OCI-LY3 (cell line): ENCODE results near the gene FAM184A.
A peak's percentile ranks its signal among the peaks of the same experiment; 100 is the strongest.

Experiments
- H2AFZ ChIP-seq: fragments of 200-600, 300-600 bp; shearing (Covaris generic); 2 replicates; pipeline ENCODE4 v1.6.0; 2014; ENCODE audit warnings: antibody characterized with exemption, low read depth, low read length
- H3K27ac ChIP-seq: fragments of 200-600, 300-600 bp; sonication (generic); 2 replicates; pipeline ENCODE4 v1.5.1; 2014; ENCODE audit warnings: mild to moderate bottlenecking, low read length, moderate library complexity, mixed read lengths
- H3K27me3 ChIP-seq: fragments of 200-600, 300-600 bp; sonication (generic); 2 replicates; pipeline ENCODE4 v1.6.1; 2014; ENCODE audit warnings: low read depth, low read length, mixed read lengths
- H3K36me3 ChIP-seq: fragments of 200-600, 300-600 bp; sonication (generic); replicated peaks from 2 replicates; pipeline ENCODE3; 2014; ENCODE audit warnings: low read depth, low read length, mixed read lengths
- H3K4me1 ChIP-seq: fragments of 300-600, 200-600 bp; sonication (generic); 2 replicates; pipeline ENCODE4 v1.6.1; 2014; ENCODE audit warnings: low read length, mixed read lengths
- H3K4me2 ChIP-seq: fragments of 200-600, 300-600 bp; sonication (generic); 2 replicates; pipeline ENCODE4 v1.6.1; 2014; ENCODE audit warnings: low read length, mixed read lengths
- H3K4me3 ChIP-seq: fragments of 300-600, 200-600 bp; sonication (generic); 2 replicates; pipeline ENCODE4 v1.5.1; 2014; ENCODE audit warnings: antibody characterized with exemption, mild to moderate bottlenecking, low read length, moderate library complexity
- H3K79me2 ChIP-seq: fragments of 300-600, 200-600 bp; shearing (Covaris generic); 2 replicates; pipeline ENCODE4 v1.6.1; 2014; ENCODE audit warnings: mild to moderate bottlenecking, low read length, mixed read lengths
- H3K9ac ChIP-seq: fragments of 300-600, 200-600 bp; shearing (Covaris generic); 2 replicates; pipeline ENCODE4 v1.6.0; 2014; ENCODE audit warnings: mild to moderate bottlenecking, low read length, moderate library complexity
- H3K9me3 ChIP-seq: fragments of 200-600, 300-600 bp; shearing (Covaris generic); 2 replicates; pipeline ENCODE4 v1.6.1; 2014; ENCODE audit warnings: low read length, mixed read lengths; ENCODE audit not compliant: insufficient read depth
- H4K20me1 ChIP-seq: fragments of 200-600, 300-600 bp; sonication (generic); 2 replicates; pipeline ENCODE4 v1.6.1; 2016; ENCODE audit warnings: low read length, mixed read lengths; ENCODE audit not compliant: insufficient read depth
- EZH2phosphoT487 ChIP-seq: fragments of 200-600 bp; shearing (Covaris generic); IDR thresholded peaks from 2 replicates; pipeline ENCODE4 v1.6.1; 2018; ENCODE audit warnings: antibody characterized with exemption, mixed run types, low read depth
- TF ChIP-seq, protein P1 (sequence below): fragments of 200-600, 300-600 bp; sonication (generic); IDR thresholded peaks from 2 replicates; pipeline ENCODE4 v1.5.1; 2014; ENCODE audit warnings: antibody characterized with exemption, low read length, low read depth

The FAM184A gene

DNA sequence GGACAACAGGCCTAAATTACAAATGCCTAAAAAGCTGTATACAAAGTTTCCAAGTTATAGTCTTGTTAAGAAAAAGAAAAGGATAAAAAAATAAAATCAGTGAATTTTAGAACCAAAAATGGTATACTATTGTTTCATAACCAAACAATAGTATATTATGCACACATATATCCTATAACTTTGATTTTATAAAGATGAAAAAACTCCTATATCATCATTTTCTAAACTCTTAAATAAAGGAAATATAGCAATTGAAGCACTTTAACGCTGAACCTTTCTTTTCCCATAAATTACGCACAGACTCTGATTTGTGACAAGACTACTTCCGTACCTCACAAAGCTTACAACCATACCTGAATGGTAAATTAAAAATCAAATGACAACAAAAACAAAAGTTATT lies 107.6 kb downstream of the FAM184A start:
- no peaks in the 10 kb centered on the region for H3K36me3 ChIP-seq
- H3K27me3 ChIP-seq: no peaks in the 10 kb centered on the region
- no peak overlapping the region for H3K9ac ChIP-seq
- H3K9me3 ChIP-seq: no peaks in the 10 kb centered on the region
- TF ChIP-seq, protein P1, sequence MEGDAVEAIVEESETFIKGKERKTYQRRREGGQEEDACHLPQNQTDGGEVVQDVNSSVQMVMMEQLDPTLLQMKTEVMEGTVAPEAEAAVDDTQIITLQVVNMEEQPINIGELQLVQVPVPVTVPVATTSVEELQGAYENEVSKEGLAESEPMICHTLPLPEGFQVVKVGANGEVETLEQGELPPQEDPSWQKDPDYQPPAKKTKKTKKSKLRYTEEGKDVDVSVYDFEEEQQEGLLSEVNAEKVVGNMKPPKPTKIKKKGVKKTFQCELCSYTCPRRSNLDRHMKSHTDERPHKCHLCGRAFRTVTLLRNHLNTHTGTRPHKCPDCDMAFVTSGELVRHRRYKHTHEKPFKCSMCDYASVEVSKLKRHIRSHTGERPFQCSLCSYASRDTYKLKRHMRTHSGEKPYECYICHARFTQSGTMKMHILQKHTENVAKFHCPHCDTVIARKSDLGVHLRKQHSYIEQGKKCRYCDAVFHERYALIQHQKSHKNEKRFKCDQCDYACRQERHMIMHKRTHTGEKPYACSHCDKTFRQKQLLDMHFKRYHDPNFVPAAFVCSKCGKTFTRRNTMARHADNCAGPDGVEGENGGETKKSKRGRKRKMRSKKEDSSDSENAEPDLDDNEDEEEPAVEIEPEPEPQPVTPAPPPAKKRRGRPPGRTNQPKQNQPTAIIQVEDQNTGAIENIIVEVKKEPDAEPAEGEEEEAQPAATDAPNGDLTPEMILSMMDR: no peak
- TF ChIP-seq EZH2phosphoT487: no peak
- H3K27ac ChIP-seq: no peak overlapping the region
- no peak overlapping the region for H2AFZ ChIP-seq
- no peaks in the 10 kb centered on the region for H4K20me1 ChIP-seq
- no peaks in the 10 kb centered on the region for H3K79me2 ChIP-seq
- peaks cover 4% of the 10 kb centered on the region for H3K4me1 ChIP-seq
- no peak overlapping the region for H3K4me2 ChIP-seq
- H3K4me3 ChIP-seq: no peak overlapping the region

DNA sequence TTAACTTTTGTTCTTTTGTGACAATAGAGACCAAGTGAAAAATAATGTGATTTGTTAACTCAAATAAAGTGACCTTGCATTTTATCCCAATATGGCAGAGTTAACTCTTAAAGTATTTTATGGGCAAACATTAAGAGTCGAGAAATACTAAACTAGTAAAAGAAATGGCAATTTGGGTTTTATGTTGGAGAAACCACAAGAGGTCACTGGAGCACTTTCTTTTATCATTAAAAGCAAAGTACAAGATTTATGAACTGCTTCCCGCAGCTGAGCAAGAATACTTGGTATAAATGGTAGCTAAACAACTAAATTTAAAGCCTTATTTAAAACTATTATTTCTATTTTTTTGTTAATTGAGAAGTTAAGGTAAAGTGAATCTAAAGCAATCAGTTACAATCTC lies 110.0 kb downstream of the FAM184A start:
- no peaks in the 10 kb centered on the region for H3K27me3 ChIP-seq
- H4K20me1 ChIP-seq: no peaks in the 10 kb centered on the region
- H3K4me3 ChIP-seq: no peak overlapping the region
- no peaks in the 10 kb centered on the region for H3K36me3 ChIP-seq
- H3K79me2 ChIP-seq: no peaks in the 10 kb centered on the region
- no peak overlapping the region for H3K27ac ChIP-seq
- no peak overlapping the region for H3K9ac ChIP-seq
- TF ChIP-seq, protein P1: peak; percentile 45
- no peak for TF ChIP-seq EZH2phosphoT487
- H3K4me1 ChIP-seq: peaks cover 4% of the 10 kb centered on the region
- no peak overlapping the region for H2AFZ ChIP-seq
- no peak overlapping the region for H3K4me2 ChIP-seq
- H3K9me3 ChIP-seq: no peaks in the 10 kb centered on the region

DNA sequence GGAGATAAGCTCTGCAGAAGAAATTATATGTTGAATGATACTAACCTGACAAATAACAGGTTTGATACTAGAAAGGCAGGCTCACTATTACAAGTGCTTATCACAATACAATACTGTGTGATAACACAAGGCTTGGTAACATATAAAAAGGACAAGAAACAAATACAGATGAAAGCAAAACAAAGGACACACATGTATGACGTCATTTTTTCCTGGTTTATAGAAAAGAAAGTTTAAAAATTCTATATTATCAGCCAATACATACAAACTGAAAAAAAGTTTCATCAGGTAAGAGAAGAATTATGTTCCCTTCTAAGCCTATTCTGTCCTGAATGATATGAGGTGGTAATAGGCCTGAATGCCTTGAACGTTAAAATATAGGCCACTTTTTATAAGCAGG lies 111.2 kb downstream of the FAM184A start:
- Histone ChIP-seq H3K4me1 (peaks cover 4% of the 10 kb centered on the region), H2AFZ (no peak overlapping the region), H3K9me3 (no peaks in the 10 kb centered on the region), H4K20me1 (no peaks in the 10 kb centered on the region), H3K4me3 (no peak overlapping the region), H3K9ac (no peak overlapping the region), H3K79me2 (no peaks in the 10 kb centered on the region), H3K4me2 (no peak overlapping the region), H3K27ac (no peak overlapping the region), H3K36me3 (no peaks in the 10 kb centered on the region), H3K27me3 (no peaks in the 10 kb centered on the region)
- TF ChIP-seq, protein P1: no peak
- TF ChIP-seq EZH2phosphoT487: no peak

DNA sequence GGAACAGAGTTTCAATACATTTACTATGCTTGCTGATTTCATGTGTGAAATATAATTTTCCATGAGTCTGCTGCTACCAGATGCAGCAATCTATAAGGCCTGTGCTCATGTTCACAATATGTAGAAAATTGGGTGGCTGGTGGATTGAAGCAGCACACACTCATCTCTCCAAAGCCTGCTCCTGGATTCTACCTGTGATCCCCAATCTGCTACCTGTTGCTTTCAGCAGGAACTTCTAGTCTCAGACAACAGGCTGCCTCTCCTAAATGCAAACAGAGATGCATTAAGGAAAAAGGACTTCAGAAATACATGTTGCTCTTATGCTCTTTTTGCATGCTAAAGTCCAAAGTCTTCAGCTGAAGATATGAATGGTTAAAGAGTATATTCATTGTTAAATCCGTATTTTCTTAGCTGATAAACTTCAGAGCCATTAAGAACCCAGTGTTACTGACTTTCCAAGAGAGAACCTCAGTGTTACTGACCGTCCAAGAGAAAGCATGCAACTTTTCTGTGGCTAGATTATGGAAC lies 112.6 kb downstream of the FAM184A start:
- Histone ChIP-seq H3K79me2 (no peaks in the 10 kb centered on the region), H4K20me1 (no peaks in the 10 kb centered on the region), H3K9ac (no peak overlapping the region), H3K4me1 (peaks cover 4% of the 10 kb centered on the region), H3K27me3 (no peaks in the 10 kb centered on the region), H3K4me2 (no peak overlapping the region), H3K36me3 (no peaks in the 10 kb centered on the region), H3K4me3 (no peak overlapping the region), H3K27ac (no peak overlapping the region), H2AFZ (no peak overlapping the region), H3K9me3 (no peaks in the 10 kb centered on the region)
- TF ChIP-seq EZH2phosphoT487: no peak
- TF ChIP-seq, protein P1: no peak
